MV-4-11 (cell line): ENCODE data around the gene GCGR.

Experiments
- DNase-seq: peaks from one replicate; lab custom pipeline; 2025; lab: John Stamatoyannopoulos, UW

GCGR gene

DNA sequence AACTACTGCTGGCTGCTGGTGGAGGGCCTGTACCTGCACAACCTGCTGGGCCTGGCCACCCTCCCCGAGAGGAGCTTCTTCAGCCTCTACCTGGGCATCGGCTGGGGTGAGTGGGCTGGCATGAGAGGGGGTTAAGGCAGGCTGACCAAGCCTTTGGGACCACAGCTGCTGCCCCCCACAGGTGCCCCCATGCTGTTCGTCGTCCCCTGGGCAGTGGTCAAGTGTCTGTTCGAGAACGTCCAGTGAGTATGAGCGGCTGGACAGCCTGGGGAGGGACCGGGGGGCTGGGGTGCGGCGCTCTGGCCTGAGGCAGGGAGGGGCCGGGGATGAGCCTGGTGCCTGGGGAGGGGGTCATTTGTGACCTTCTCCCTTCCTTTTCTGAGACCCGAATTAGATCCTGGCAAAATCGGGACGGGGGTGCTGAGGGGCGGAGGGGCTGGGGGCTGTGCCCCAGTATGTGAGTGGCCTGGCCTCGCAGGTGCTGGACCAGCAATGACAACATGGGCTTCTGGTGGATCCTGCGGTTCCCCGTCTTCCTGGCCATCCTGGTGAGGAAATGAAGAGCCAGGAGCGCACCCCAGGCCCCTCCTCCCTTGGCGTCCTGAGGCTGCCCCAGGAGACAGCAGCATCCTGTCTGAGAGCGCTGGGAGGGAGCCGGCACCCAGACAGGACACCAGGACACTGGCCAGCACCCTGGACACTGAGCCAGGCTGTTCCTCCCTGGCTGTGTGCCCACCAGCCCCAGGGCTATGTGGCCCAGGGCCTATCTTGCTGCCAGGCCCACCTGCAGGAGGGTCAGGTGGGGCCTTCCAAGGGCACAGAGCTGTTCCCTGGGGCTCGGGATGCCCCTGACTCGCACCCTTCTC is 8.0 kb downstream of the GCGR start:
- DNase-seq = no peak

DNA sequence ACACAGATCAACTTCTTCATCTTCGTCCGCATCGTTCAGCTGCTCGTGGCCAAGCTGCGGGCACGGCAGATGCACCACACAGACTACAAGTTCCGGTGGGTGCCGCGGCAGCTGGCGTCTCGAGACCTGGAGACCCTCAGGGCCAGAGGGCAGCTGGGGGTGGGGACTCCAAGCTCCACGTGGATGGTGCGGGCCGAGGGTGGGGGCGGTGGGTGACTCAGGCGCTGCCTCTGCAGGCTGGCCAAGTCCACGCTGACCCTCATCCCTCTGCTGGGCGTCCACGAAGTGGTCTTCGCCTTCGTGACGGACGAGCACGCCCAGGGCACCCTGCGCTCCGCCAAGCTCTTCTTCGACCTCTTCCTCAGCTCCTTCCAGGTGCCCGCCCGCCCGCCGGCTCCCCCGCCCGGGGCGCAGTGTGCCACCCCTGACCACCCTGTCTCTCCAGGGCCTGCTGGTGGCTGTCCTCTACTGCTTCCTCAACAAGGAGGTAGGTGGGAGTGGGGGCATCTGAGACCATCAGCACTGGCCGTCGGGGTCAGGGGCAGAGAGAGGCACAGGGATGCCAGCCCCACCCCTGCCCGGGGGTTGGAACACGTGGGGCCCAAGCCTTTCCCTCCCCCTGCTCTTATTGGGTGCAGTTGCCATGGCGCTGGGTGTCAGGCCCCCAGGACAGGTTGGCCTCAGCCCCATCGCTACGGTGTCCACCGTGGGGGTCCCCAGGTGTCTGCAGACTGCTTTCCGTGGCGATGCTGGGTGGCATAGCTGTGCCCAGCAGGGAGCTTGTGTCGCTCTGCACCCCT is 8.8 kb downstream of the GCGR start:
- DNase-seq = no peak

DNA sequence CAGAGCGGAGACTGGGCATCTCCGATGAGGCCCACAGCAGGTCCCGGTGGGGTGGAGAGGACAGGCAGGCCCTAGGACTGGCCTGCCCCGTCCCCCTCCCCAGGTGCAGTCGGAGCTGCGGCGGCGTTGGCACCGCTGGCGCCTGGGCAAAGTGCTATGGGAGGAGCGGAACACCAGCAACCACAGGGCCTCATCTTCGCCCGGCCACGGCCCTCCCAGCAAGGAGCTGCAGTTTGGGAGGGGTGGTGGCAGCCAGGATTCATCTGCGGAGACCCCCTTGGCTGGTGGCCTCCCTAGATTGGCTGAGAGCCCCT is 9.4 kb downstream of the GCGR start:
- no peak for DNase-seq

DNA sequence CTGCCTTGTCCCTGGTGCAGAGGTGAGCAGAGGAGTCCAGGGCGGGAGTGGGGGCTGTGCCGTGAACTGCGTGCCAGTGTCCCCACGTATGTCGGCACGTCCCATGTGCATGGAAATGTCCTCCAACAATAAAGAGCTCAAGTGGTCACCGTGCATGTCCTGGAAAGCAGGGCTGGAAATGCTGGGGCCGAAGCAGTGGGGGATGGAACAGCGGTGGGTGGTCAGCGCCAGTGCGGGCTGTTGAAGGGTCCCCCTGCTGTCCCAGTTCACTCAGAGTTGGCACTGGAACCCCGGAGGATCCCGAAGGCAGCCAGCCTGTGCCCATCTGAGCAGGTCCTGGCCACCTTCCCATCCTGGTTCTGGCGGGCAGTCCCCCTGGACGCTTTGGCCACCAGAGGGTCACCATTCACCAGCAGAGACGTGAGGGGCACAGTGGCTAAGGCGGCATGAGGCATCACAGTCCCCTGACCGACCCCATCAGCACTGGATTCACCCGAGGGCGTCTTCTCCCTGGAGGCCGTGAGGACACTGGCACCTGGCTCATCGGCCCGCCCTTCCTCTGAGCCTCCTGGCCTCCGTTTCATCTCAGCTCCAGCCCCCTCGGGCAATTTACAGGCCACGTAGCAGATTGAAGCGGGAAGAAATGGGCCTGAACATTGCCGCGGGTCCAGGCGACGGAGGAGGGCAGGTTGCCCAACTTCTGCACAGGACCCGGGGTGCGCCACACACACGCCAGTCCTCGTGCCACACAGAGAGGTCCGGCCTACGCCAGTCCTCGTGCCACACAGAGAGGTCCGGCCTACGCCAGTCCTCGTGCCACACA is 10.1 kb downstream of the GCGR start:
- no peak for DNase-seq

DNA sequence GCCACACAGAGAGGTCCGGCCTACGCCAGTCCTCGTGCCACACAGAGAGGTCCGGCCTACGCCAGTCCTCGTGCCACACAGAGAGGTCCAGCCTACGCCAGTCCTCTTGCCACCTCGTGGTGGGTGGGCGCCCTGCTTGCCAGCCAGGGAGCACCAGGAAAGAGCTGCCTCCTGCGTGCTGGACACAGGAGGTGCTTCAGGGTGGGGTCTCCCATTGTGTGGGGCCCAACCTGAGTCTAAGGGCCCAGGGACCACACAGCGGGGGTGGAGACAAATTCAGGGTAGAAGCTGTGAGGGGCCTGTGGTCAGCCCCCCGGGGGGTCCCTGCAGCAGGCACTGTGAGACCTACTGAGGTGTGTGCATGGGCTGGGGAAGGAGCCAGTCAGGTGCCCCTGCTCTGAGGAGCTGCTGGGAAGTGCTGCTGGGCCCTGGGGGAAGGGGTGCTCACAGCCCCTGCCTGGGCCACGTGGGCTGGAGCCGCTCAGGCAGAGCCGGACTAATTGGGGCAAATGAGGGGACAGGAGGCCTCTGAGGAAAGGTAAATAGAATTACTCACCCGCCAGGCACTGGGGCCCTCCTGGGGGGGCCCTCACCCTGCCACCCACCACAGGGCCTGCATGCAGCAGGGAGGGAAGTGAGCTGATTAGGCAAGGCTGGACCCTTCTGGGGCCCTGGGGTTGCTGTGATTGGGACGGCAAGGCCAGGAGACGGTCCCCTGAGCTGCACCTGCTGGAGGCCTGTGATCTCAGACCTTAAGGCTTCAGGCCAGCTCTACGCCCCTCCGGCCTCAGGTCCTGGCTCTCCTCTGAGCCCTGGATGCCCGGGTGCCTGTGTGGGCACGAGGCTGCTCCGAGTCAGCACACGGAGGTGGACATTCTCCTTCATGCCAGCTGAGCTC is 11.0 kb downstream of the GCGR start:
- DNase-seq = no peak

DNA sequence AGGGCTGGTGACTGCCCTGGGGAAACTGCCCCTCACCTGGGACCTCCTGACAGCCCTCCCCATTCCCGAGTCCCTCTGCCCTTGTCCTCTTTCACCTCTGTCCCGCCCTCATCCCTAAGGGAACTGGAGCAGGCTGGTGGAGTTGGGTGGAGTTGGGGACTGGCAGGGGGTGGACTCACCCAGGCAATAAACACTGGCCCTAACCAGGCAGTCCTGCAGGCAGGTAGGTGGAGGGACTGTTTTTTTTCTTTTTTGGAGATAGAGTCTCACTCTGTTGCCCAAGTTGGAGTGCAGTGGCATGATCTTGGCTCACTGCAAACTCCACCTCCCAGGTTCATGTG is 11.7 kb downstream of the GCGR start:
- no peak for DNase-seq

DNA sequence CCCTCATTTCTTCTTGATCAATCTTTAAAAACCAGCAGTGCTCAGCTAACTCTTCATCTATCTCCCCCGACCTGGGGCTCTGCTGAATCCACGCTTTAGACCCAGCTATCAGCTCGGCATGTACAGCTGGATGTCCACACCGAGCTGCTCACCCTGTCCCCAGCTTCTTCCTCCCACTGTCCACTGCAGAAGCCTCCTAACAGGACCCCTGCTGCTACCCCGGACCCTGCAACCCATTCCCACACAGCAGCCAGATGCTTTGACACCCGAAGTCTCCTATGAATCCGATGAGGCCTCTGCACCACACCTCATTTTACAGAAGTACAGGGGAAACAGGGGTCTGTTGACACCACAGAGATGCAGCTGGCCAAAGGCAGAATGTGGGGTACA is 13.8 kb downstream of the GCGR start:
- DNase-seq = no peak

DNA sequence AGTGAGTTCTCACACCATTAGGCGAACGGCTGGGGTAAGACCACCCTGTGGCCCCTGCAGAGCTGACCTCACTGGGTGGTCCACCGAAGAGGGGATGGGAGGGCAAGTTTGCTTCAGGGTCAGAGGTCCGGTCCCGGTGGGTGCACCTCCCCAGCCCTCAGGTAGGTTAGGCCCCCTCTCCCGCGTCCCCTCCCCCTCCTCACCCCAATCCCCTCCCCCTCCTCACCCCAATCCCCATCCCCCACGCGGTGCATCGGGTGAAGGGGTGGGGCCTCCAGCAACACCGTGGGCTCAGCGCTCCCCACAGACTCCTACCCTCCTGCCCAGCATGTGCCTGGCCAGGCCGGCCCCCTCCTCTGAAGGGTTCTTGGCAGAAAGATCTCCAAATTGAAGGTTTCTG is 15.8 kb downstream of the GCGR start:
- DNase-seq = no peak

DNA sequence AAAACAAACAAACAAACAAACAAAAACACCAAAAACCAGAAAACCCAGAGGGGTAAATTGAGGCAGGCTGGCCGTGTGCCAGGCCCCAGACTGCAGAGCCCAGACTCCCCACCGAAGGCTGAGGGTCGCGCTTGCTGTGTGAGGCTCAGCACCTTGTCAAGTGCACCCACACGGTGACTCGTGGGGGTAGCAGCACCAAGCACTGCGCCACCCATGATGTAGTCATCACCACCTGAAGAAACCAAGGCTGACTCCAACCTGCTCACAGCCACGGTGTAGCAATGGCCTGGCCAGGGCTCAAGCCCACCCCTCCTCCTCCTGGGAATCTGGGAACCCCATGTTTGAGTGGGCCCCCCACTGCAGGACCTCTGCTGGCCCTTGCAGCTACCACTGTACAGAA is 17.2 kb downstream of the GCGR start:
- DNase-seq = no peak

DNA sequence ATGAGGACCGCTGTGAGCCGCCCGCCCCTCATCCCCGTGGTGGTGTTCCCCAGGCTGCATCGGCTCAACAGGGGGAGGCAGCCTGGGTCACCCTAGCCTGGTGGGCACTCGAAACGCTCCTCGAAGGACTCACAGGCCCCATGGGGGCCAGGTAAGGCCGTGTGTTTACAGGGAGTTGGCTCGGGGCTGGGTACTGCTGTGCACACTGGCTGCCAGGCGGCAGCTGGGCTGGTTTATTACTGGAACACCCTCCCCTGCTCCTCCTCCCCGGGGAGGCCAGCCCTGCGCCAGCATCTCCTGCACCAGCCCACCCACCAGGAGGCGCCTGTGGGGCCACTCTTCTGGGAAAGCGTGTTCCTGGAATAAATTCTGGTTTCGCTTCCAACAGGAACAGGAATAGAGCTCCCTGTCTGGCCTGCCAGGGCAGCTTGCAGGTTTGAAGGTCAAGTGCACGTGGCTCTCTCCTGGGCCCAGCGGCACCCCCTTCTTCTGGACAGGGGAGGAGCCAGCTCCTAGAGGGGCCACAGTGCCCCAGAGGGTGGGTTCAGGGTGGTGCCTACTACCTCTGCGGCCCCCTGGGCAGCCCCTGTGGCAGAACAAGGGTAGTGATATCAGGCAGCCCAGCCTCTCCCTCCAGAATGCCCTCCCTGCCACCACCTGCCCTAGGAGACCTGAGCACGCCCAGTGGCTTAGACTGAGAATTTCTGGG is 17.8 kb downstream of the GCGR start:
- DNase-seq = peak; percentile 94

DNA sequence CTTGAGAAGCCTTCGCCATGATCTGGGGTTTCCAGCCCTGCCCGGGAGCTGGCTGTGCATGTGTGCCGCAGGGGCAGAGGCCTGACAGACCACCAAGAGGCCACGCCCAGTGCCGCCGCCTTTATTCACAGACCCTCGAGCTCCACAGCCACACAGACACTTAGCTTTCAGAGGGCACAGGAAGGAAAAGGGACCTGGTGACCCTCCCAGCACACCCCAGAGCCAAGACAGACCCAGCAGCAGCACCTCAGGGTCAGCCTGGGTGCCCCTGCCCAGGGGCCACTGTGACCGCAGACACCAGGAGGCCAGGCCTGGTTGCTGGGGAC is 18.3 kb downstream of the GCGR start:
- DNase-seq = no peak

DNA sequence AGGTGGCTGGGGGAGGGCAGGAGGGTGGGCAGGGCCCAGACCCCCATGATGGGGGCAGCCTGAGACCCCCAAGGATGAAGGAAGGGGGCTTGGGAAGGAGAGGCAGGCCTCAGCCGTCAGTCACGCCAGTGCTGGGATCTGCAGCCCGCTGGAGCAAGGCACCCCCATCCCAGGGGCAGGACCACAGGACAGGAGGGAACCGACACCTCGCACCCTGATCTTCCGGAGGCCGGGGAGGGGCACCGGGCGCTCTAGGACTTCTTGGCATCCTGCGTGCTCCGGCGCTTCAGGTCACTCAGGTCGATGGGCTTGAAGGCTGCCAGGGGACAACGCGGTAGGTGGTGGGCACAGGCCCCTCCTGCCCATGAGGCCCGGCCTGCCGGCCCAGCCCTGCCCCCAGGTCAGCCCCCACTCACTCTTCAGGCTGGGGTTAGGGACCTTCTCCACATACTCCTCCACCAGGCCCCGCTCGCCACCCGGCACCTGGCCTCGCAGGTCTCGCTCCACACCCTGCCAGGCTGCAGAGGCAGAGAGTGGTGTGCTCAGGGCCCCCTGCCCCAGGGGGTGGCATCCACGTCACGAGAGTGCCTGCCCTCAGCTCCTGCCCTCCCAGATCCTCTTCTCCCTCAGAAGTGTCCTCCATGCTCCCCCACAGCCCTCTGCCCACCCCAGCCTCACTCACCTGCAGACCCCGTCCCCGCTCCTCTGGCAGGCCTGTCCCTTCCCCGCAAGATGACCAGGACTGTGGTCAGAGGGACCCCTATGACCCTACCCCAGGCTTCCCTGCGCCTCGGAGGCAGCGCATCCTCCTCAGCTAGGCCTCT is 19.3 kb downstream of the GCGR start:
- no peak for DNase-seq

DNA sequence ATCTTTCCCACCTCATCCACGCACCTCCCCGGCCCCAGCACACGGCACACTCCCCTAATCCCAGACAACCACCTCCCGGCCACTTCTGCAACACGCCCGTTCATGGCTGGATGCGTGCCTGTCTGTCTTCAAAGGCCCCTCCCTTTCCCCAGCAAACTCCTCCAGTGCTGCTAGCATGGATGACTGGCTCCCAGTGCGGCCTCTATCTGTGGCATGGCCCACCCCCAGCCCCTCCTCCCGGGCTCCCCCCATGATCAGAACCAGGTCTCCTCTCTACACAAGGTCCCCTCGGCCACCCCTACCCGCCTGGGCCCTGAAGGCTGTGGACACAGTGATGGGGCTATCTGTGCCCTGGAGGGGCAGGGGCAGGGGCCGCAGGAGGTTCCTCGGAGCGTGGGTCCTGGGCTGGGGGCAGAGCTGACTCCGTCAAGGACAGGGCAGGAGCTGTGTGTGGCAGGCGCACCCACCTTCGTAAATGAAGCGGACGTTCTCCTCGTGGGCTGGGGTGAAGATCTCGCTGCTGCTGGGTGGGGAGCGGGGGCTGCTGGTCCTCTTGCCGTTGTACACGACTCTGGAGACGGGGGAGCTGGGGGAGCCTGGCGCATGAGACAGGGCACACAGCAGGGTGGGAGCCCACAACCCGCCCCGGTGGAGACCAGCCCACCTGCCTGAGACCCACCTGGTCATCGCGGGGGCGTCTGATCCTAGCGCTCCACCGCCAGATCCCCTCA is 20.0 kb downstream of the GCGR start:
- DNase-seq = no peak

DNA sequence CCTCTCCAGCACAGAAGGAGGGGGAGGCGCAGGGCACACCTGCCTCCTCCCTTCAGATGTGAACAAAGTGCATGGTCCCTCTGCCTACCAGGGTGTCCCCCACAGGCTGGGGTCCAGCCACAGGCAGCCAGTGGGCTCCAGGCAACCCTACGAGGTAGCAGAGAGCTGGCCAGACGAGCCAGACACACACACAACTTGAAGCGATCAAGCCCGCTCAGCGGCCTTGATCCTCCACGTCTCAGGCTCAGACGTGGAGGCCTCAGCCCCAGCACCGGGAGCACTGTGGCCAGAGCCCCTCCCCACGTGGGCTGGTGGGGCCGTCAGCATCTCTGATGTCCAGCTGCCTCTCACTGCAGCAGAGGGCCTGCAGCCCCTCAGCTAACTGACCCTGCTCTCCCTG is 20.6 kb downstream of the GCGR start:
- no peak for DNase-seq

DNA sequence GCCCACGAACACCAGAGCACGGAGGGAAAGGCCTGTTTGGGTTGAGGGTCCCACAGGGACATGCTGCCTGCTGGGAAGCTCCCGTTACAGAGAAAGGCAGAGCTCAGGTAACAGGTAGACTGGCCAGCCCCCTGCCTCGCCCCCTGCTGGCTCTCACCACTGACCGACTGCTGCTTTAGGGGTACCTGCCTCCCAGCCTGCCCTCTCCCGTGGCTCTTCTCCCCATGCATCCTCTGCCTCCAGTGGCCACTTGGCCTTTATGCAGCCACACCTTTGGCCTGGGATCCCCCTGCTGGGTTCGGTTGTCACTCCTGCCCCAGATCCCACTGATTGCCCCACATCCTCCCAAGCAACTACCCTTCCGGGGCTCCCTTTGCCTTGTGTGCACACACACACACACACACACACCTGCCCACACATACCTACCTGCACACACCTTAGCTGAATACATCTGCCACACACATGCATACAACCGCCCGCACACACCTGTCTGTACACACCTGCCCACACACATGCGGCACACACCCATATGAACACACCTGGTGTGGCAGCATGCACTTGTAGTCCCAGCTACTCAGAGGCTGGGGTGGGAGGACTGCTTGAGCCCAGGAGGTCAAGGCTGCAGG is 22.0 kb downstream of the GCGR start:
- DNase-seq = no peak

DNA sequence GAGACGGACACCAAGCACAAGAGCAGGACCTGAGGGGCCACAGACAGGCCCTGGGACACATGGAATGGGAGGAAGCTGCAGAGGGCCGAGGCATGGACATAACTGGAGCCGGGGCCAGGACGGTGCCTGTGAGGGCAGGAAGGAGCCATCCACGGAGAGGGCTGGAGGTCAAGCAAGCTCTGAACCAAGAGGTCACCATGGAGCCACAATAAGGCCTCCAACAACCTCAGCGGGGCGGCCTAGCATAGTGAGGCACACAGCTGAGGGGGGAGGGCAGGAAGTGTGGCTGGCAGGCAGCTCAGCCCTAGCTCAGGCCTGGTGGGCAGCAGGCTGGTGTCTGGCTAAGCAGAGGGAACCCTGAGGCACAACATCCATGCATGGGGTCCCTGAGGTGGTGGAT is 24.7 kb downstream of the GCGR start:
- no peak for DNase-seq

DNA sequence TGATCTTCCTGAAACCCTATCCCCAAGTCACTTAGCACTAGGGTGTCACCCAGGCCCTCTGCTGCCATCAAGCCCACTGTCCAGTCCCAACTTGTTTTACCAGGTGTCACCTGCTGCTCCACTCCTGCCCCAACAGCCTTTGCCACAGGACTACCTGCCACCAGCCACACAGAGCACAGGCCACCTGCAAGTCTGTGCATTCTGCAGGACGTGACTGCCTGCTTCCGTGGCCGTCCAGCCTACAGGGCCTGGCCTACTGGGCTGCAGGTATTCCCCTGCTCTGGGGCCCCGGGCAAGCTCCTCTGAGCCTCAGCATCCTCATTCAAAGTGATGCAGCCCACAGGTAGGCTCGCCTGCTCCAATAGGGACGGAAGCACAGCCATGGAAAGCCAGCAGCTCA is 25.9 kb downstream of the GCGR start:
- no peak for DNase-seq

DNA sequence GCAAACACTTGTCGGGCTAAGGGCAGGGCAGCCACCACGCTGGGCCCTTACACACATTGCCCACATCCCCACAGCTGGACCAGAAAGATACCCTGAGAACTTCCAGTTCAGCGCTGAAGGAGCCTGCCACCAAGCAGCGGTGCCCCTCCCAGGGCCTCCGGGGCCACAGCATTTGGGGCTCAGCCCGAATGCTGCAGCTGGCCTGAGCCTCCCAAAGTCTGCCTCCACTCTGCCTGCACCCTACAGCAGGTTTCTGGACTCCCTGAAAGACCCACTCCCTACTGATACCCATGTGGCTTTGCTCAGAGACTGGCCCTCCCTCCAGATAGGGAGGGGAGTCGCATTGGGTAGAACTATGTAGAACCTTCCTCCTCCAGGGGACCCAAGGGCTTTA is 27.6 kb downstream of the GCGR start:
- DNase-seq = no peak

DNA sequence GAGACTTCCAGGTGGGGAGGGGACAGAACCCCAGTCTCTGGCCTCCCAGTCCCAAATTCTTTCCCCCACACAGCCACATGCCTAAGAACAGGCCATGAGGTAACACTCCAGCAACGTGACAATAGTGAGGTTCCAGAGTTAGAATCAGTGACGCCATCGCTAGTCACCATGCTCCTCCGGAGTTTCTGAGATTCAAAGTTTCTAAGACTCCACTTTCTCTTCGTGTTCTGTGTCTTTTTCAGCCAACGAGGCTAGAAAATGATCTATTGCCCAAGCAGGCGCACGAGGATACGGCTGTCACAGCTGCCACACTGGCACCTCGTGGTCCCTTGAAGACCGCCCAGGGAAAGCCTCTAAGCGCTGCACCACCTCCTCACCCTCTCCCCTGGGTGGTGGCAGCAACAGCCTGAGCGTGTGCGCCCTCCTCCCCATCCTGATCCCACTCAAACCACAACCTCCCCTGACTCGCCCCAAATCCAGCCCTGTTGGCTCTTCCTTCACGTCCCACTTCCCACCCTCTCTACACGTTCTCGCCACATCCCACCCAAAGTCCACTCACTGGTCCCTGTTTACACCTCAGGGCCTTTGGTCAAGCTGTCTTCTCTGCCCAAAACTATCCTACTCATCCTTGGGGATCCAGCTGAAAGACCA is 28.1 kb downstream of the GCGR start:
- peak; percentile 74 for DNase-seq
